Epidermal melanocyte (primary cell): ENCODE results near the gene KRTAP10-11.

Experiments
- DNase-seq: peaks from one replicate; pipeline ENCODE4 v3.0.0; 2011; ENCODE audit warnings: low spot score; ENCODE audit not compliant: insufficient read length

Gene KRTAP10-11

GRCh38 chr21:44695184-44695583, 49.0 kb downstream of the KRTAP10-11 start:
- DNase-seq, result no peak

GRCh38 chr21:44695641-44696040, 49.4 kb downstream of the KRTAP10-11 start:
- no peak for DNase-seq

GRCh38 chr21:44696572-44696971, 50.4 kb downstream of the KRTAP10-11 start:
- no peak for DNase-seq
